HG03139 (cell line): ENCODE results near the gene CDH12.
"Not testable (repeated sequence)": the region's sequence is repeated elsewhere in the genome, so short reads cannot be mapped to it uniquely, and the experiment has no call there.

Source experiments
- ATAC-seq: cut with Tn5 transposase; IDR thresholded peaks from one replicate; pipeline ENCODE4 v1.9.1; 2021; ENCODE audit not compliant: unreplicated experiment

Gene CDH12

GRCh38 chr5:22577006-22577405 lies 276.1 kb downstream of the CDH12 start:
- no peak for ATAC-seq

- no peak for ATAC-seq
Observed at GRCh38 chr5:22572941-22573340, 280.2 kb downstream of the CDH12 start.

- ATAC-seq, result no peak
Observed at GRCh38 chr5:22567983-22568382, 285.2 kb downstream of the CDH12 start.

GRCh38 chr5:22560147-22560546 lies 293.0 kb downstream of the CDH12 start:
- ATAC-seq, result no peak

- ATAC-seq, result no peak
Observed at GRCh38 chr5:22557251-22557650, 295.9 kb downstream of the CDH12 start.

- no peak for ATAC-seq
Observed at GRCh38 chr5:22554475-22554874, 298.7 kb downstream of the CDH12 start.

GRCh38 chr5:22549876-22550671 lies 303.1 kb downstream of the CDH12 start:
- ATAC-seq, result no peak

- ATAC-seq, result no peak
Observed at GRCh38 chr5:22542340-22542739, 310.8 kb downstream of the CDH12 start.

GRCh38 chr5:22541037-22541436 lies 312.1 kb downstream of the CDH12 start:
- no peak for ATAC-seq

- no peak for ATAC-seq
Observed at GRCh38 chr5:22539762-22540161, 313.4 kb downstream of the CDH12 start.

GRCh38 chr5:22531986-22532385 lies 321.2 kb downstream of the CDH12 start:
- no peak for ATAC-seq

GRCh38 chr5:22521521-22521920 lies 331.6 kb downstream of the CDH12 start:
- ATAC-seq, result no peak

GRCh38 chr5:22516497-22516896 lies 336.6 kb downstream of the CDH12 start:
- not testable (repeated sequence) for ATAC-seq

- ATAC-seq, result no peak
Observed at GRCh38 chr5:22514231-22514630, 338.9 kb downstream of the CDH12 start.

- no peak for ATAC-seq
Observed at GRCh38 chr5:22505891-22506290, 347.3 kb downstream of the CDH12 start.

- ATAC-seq, result no peak
Observed at GRCh38 chr5:22504411-22504810, 348.7 kb downstream of the CDH12 start.

- ATAC-seq, result no peak
Observed at GRCh38 chr5:22500556-22500955, 352.6 kb downstream of the CDH12 start.

- no peak for ATAC-seq
Observed at GRCh38 chr5:22496666-22497065, 356.5 kb downstream of the CDH12 start.

GRCh38 chr5:22495016-22495720 lies 358.0 kb downstream of the CDH12 start:
- no peak for ATAC-seq

- ATAC-seq, result no peak
Observed at GRCh38 chr5:22488427-22488826, 364.7 kb downstream of the CDH12 start.

- ATAC-seq, result no peak
Observed at GRCh38 chr5:22480305-22480704, 372.8 kb downstream of the CDH12 start.

- no peak for ATAC-seq
Observed at GRCh38 chr5:22473886-22474285, 379.3 kb downstream of the CDH12 start.
